HepG2 (cell line): ENCODE data around the gene SOX9. TPM values are rescaled to one million over a fixed set of nuclear protein-coding genes. Genes with fewer than 3 reads are reported as not detected.

Experiments
- ATAC-seq: fragments of 200-7000 bp; cut with Tn5 transposase; 3 replicates; pipeline ENCODE4 v1.9.1; 2020; ENCODE audit warnings: mild to moderate bottlenecking, moderate library complexity
- BruUV-seq: library from RNA; stranded (reverse); fragments of 400-500 nt; replicated peaks from 2 replicates; lab custom pipeline; 2021; lab: Mats Ljungman, UMichigan
- CTCF ChIA-PET: fragments of 300-600 bp; formaldehyde crosslinking; extraction: SDS; loops from one replicate; lab custom pipeline; 2021; ENCODE audit warnings: low total read pairs, inconsistent platforms, low intra/inter-chr PET ratio; lab: Yijun Ruan, JAX
- POLR2A ChIA-PET: fragments of 350-600 bp; sonication (Branson Sonifier 250); formaldehyde crosslinking; loops from one replicate; lab custom pipeline; 2020; ENCODE audit warnings: antibody characterized with exemption, inconsistent platforms; lab: Yijun Ruan, JAX
- DNase-seq: peaks from one replicate; pipeline ENCODE4 v3.0.0-alpha.2; 2015; ENCODE audit warnings: low spot score
- FAIRE-seq: peaks from 3 replicates; lab custom pipeline; 2011; peaks lifted over from hg19 to GRCh38; lab: Jason Lieb, UNC
- H2AFZ ChIP-seq: one replicate; pipeline ENCODE4 v1.6.1; 2011; ENCODE audit warnings: low read length, inconsistent platforms
- H3K27ac ChIP-seq: fragments of 300-600 bp; 3 replicates; pipeline ENCODE4 v1.8.0; 2011; ENCODE audit warnings: mixed run types, mild to moderate bottlenecking, mixed read lengths, low read length, inconsistent platforms; ENCODE audit not compliant: insufficient read depth; ENCODE audit errors: extremely low read length
- H3K27me3 ChIP-seq, 2 experiments: fragments of 200-600 bp in 1 of 2; 2 replicates in 1 of 2; 3 replicates in 1 of 2; pipeline versions ENCODE4 v1.6.0 to v1.8.0; 2011; ENCODE audit warnings: low read length in 2 of 2, mild to moderate bottlenecking in 2 of 2, moderate library complexity in 2 of 2, inconsistent platforms in 1 of 2; ENCODE audit not compliant: insufficient read depth in 2 of 2, control insufficient read depth in 1 of 2
- H3K36me3 ChIP-seq, 2 experiments: fragments of 200-600 bp in 1 of 2; replicated peaks in 1 of 2; 2 replicates in 1 of 2; 3 replicates in 1 of 2; pipeline versions ENCODE4 v1.5.1 to v1.8.0; 2011; ENCODE audit warnings: low read length in 2 of 2, inconsistent platforms in 1 of 2; ENCODE audit not compliant: insufficient read depth in 2 of 2, control insufficient read depth in 1 of 2
- H3K4me1 ChIP-seq: 2 replicates; pipeline ENCODE4 v1.5.1; 2012; ENCODE audit warnings: low read length, inconsistent platforms; ENCODE audit not compliant: insufficient read depth
- H3K4me2 ChIP-seq: 2 replicates; pipeline ENCODE4 v1.6.0; 2011; ENCODE audit warnings: low read depth, low read length, inconsistent platforms
- H3K4me3 ChIP-seq, 3 experiments: fragments of 200-600 bp in 1 of 3; sonication (generic), shearing (Covaris generic) in 1 of 3; replicated peaks in 1 of 3; 2 replicates each; pipeline ENCODE4 v1.5.1; 2011 to 2016; ENCODE audit warnings: low read length in 3 of 3, inconsistent platforms in 2 of 3, low read depth in 2 of 3, mild to moderate bottlenecking in 2 of 3, control low read depth in 1 of 3, mixed read lengths in 1 of 3; ENCODE audit not compliant: insufficient read depth in 1 of 3
- H3K79me2 ChIP-seq: one replicate; pipeline ENCODE4 v1.6.1; 2011; ENCODE audit warnings: low read length, inconsistent platforms; ENCODE audit not compliant: insufficient read depth
- H3K9ac ChIP-seq: 2 replicates; pipeline ENCODE4 v1.6.0; 2011; ENCODE audit warnings: mild to moderate bottlenecking, low read depth, low read length, inconsistent platforms; ENCODE audit not compliant: insufficient read depth
- H3K9me3 ChIP-seq: 2 replicates; pipeline ENCODE4 v1.5.1; 2012; ENCODE audit warnings: mild to moderate bottlenecking, low read length
- H4K20me1 ChIP-seq: 2 replicates; pipeline ENCODE4 v1.6.0; 2011; ENCODE audit warnings: inconsistent platforms, mild to moderate bottlenecking, low read length, moderate library complexity; ENCODE audit not compliant: insufficient read depth
- ARNT2 ChIP-seq: sonication (generic); formaldehyde crosslinking; IDR thresholded peaks from 2 replicates; pipeline ENCODE4 v1.8.0; 2022; ENCODE audit warnings: mild to moderate bottlenecking, low read depth, missing genetic modification reagents, moderate library complexity
- FOXC1 ChIP-seq: sonication (generic); formaldehyde crosslinking; IDR thresholded peaks from 2 replicates; pipeline ENCODE4 v1.8.0; 2022; ENCODE audit warnings: mild to moderate bottlenecking, missing genetic modification reagents, borderline replicate concordance
- GATAD1 ChIP-seq: IDR thresholded peaks from 2 replicates; pipeline ENCODE4 v1.6.1; 2016; ENCODE audit warnings: missing genetic modification reagents, missing compliant biosample characterization
- GZF1 ChIP-seq: sonication (generic); formaldehyde crosslinking; IDR thresholded peaks from 2 replicates; pipeline ENCODE4 v1.5.1; 2020; ENCODE audit warnings: mild to moderate bottlenecking, missing genetic modification reagents
- MATR3 ChIP-seq: sonication (generic); formaldehyde crosslinking; IDR thresholded peaks from 2 replicates; pipeline ENCODE4 v1.4.0; 2020; ENCODE audit warnings: missing genetic modification reagents
- MED8 ChIP-seq: sonication (generic); formaldehyde crosslinking; IDR thresholded peaks from 2 replicates; pipeline ENCODE4 v1.8.1; 2023; ENCODE audit warnings: mild to moderate bottlenecking, missing genetic modification reagents; ENCODE audit not compliant: insufficient replicate concordance
- MLLT10 ChIP-seq: sonication (generic); formaldehyde crosslinking; IDR thresholded peaks from 2 replicates; pipeline ENCODE4 v1.4.0; 2020; ENCODE audit warnings: missing genetic modification reagents
- MTF1 ChIP-seq: sonication (generic); formaldehyde crosslinking; IDR thresholded peaks from 2 replicates; pipeline ENCODE4 v1.5.0; 2020; ENCODE audit warnings: missing genetic modification reagents
- PLSCR1 ChIP-seq: sonication (generic); formaldehyde crosslinking; IDR thresholded peaks from 2 replicates; pipeline ENCODE4 v1.5.0; 2020; ENCODE audit warnings: missing genetic modification reagents, mild to moderate bottlenecking, borderline replicate concordance
- SMAD9 ChIP-seq: sonication (generic); formaldehyde crosslinking; IDR thresholded peaks from 2 replicates; pipeline ENCODE4 v1.5.1; 2020; ENCODE audit warnings: mild to moderate bottlenecking, missing genetic modification reagents
- TEAD3 ChIP-seq: optimal IDR thresholded peaks from 2 replicates; pipeline ENCODE3; 2016; ENCODE audit warnings: borderline replicate concordance
- YEATS4 ChIP-seq: sonication (generic); formaldehyde crosslinking; IDR thresholded peaks from 2 replicates; pipeline ENCODE4 v1.4.0; 2020; ENCODE audit warnings: missing genetic modification reagents, borderline replicate concordance
- ZNF337 ChIP-seq: sonication (generic); formaldehyde crosslinking; IDR thresholded peaks from 2 replicates; pipeline ENCODE4 v1.5.1; 2020; ENCODE audit warnings: missing genetic modification reagents, low read depth, mild to moderate bottlenecking, borderline replicate concordance
- ZNF496 ChIP-seq: sonication (generic); formaldehyde crosslinking; IDR thresholded peaks from 2 replicates; pipeline ENCODE4 v1.8.1; 2023; ENCODE audit warnings: mild to moderate bottlenecking, moderate library complexity, missing genetic modification reagents; ENCODE audit not compliant: insufficient replicate concordance
- ZNF720 ChIP-seq: sonication (generic); formaldehyde crosslinking; IDR thresholded peaks from 2 replicates; pipeline ENCODE4 v1.4.0; 2020; ENCODE audit warnings: missing genetic modification reagents
- ZNF816 ChIP-seq: sonication (generic); formaldehyde crosslinking; IDR thresholded peaks from 2 replicates; pipeline ENCODE4 v1.8.0; 2022; ENCODE audit warnings: missing genetic modification reagents, mild to moderate bottlenecking, borderline replicate concordance
- WGBS: methylation state at CpG from one replicate; pipeline ENCODE4 v1.1.6; 2017; ENCODE audit warnings: low lambda C conversion rate; 5-methylcytosine and 5-hydroxymethylcytosine counted together
- in situ Hi-C: cut with HindIII; loops from 2 replicates; pipeline ENCODE4 v1.10.0; 2017; ENCODE audit warnings: low pct_unique_long_range_greater_than_20kb; ENCODE audit not compliant: extremely low pct_ligation_motif_present
- intact Hi-C: fragments of 100-400 bp; cut with micrococcal nuclease; formaldehyde crosslinking; loops from one replicate; pipeline ENCODE4 v1.10.0; 2022; ENCODE audit not compliant: unreplicated experiment
- polyA plus RNA-seq, 8 experiments: library from polyadenylated mRNA; depleted of rRNA in 3 of 8; stranded (reverse) in 7 of 8; unstranded in 1 of 8; fragments of >200 nt; fragmentation: Illumina TruSeq in 4 of 8; extraction: Trizol in 4 of 8; gene quantifications; 2 replicates each; pipeline versions ENCODE4 v1.2.1 to v1.2.3, GENCODE V29; 2011 to 2016; ENCODE audit warnings: low read depth in 4 of 8, missing spikeins in 1 of 8, mixed read lengths in 1 of 8; ENCODE audit not compliant: insufficient read depth in 1 of 8
- total RNA-seq, 5 experiments: library from RNA; depleted of rRNA; stranded (reverse); fragments of >200 nt; fragmentation: Illumina TruSeq; extraction: Trizol; gene quantifications; 2 replicates each; pipeline ENCODE4 v1.2.3, GENCODE V29; 2016; ENCODE audit warnings: low read depth in 1 of 5
- TF ChIP-seq, protein P1 (sequence below): IDR thresholded peaks from 2 replicates; pipeline ENCODE4 v1.6.1; 2016; ENCODE audit warnings: missing biosample characterization, missing genetic modification reagents, low read depth
- TF ChIP-seq, protein P2 (sequence below): sonication (generic); formaldehyde crosslinking; IDR thresholded peaks from 2 replicates; pipeline ENCODE4 v1.4.0; 2020; ENCODE audit warnings: missing genetic modification reagents, mild to moderate bottlenecking, borderline replicate concordance

SOX9 gene
- total and polyA plus RNA-seq, 2 of the 13 experiments (the other 11 are each of a cell fraction or from before 2014, with no cell fraction given), result 16.1 to 27.6 TPM

DNA sequence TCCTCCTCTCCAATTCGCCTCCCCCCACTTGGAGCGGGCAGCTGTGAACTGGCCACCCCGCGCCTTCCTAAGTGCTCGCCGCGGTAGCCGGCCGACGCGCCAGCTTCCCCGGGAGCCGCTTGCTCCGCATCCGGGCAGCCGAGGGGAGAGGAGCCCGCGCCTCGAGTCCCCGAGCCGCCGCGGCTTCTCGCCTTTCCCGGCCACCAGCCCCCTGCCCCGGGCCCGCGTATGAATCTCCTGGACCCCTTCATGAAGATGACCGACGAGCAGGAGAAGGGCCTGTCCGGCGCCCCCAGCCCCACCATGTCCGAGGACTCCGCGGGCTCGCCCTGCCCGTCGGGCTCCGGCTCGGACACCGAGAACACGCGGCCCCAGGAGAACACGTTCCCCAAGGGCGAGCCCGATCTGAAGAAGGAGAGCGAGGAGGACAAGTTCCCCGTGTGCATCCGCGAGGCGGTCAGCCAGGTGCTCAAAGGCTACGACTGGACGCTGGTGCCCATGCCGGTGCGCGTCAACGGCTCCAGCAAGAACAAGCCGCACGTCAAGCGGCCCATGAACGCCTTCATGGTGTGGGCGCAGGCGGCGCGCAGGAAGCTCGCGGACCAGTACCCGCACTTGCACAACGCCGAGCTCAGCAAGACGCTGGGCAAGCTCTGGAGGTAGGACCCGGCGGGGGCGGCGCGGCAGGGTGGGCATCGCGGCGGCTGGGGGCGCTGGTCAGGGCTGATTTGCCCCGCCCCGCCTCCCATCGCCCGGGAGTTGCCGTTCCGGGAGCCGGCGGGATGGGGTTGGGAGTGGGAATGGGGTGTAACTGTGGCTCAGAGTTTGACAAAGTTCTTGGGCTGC is 567 bp downstream of the SOX9 start:
- H2AFZ ChIP-seq, result no peak overlapping the region
- CTCF ChIA-PET, result no interaction called here
- WGBS, result under 1% methylated on average over 36 of the region's 88 CpGs
- DNase-seq (no peak), FAIRE-seq (no peak), ATAC-seq (peak; percentile 9)
- intact Hi-C loops, result loop anchor here (2.0 kb wide), 2 partner anchors 51 to 1355 kb away; no protein-coding TSS in a partner anchor
- peaks cover 52% of the 10 kb centered on the region for H3K4me1 ChIP-seq
- H3K27me3 ChIP-seq, result no peaks in the 10 kb centered on the region; a peak in 1 of 5 replicates
- H3K27ac ChIP-seq, result peak overlapping the region; percentile 76
- POLR2A ChIA-PET, result interaction anchor here (0.6 to 6.9 kb wide), 77 partner anchors 8 to 1675 kb away, joined by 3 to 96 read pairs (median 5); no protein-coding TSS in a partner anchor
- peaks cover 45% of the 10 kb centered on the region for H3K79me2 ChIP-seq
- in situ Hi-C loops, result loop anchor here (5.0 kb wide), 2 partner anchors 281 to 396 kb away; no protein-coding TSS in a partner anchor
- H4K20me1 ChIP-seq, result peaks cover 54% of the 10 kb centered on the region
- H3K4me3 ChIP-seq, result peak overlapping the region; percentile 86 to 100 (median 99)
- no peaks in the 10 kb centered on the region for H3K9me3 ChIP-seq
- peaks cover 10 to 20% of the 10 kb centered on the region in 2 experiments for H3K36me3 ChIP-seq
- peak overlapping the region; percentile 72 for H3K4me2 ChIP-seq
- H3K9ac ChIP-seq, result peak overlapping the region; percentile 96
- TSS peak; percentile 59 for BruUV-seq
- TF ChIP-seq MED8 (peak; percentile 74), MATR3 (CRISPR knock-in tag) (no peak), ARNT2 (CRISPR knock-in tag) (peak; percentile 79; the same call in 1 of the 2 replicates), TEAD3 (CRISPR knock-in tag) (peak; percentile 17), MLLT10 (CRISPR knock-in tag) (peak; percentile 20; the same call in 1 of the 2 replicates), YEATS4 (no peak; the same call in 1 of the 2 replicates), PLSCR1 (CRISPR knock-in tag) (0 out of 2 replicates have a peak, but pooled peaks have one; percentile 72), ZNF816 (CRISPR knock-in tag) (peak; percentile 98), SMAD9 (no peak), GATAD1 (CRISPR knock-in tag) (0 out of 2 replicates have a peak, but pooled peaks have one; percentile 15), GZF1 (peak; percentile 56; the same call in 1 of the 2 replicates), FOXC1 (no peak; the same call in 1 of the 2 replicates), ZNF496 (no peak), MTF1 (CRISPR knock-in tag) (no peak), ZNF720 (peak; percentile 51; the same call in 1 of the 2 replicates), ZNF337 (CRISPR knock-in tag) (peak; percentile 70; the same call in 1 of the 2 replicates)
- TF ChIP-seq, protein P1, sequence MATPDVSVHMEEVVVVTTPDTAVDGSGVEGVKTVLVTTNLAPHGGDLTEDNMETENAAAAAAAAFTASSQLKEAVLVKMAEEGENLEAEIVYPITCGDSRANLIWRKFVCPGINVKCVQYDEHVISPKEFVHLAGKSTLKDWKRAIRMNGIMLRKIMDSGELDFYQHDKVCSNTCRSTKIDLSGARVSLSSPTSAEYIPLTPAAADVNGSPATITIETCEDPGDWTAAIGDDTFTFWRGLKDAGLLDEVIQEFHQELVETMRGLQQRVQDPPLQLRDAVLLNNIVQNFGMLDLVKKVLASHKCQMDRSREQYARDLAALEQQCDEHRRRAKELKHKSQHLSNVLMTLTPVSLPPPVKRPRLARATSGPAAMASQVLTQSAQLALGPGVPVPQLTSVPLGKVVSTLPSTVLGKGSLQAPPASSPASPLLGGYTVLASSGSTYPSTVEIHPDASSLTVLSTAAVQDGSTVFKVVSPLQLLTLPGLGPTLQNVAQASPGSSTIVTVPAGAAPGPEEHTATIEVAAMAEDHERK (CRISPR knock-in tag), result no peak
- TF ChIP-seq, protein P2, sequence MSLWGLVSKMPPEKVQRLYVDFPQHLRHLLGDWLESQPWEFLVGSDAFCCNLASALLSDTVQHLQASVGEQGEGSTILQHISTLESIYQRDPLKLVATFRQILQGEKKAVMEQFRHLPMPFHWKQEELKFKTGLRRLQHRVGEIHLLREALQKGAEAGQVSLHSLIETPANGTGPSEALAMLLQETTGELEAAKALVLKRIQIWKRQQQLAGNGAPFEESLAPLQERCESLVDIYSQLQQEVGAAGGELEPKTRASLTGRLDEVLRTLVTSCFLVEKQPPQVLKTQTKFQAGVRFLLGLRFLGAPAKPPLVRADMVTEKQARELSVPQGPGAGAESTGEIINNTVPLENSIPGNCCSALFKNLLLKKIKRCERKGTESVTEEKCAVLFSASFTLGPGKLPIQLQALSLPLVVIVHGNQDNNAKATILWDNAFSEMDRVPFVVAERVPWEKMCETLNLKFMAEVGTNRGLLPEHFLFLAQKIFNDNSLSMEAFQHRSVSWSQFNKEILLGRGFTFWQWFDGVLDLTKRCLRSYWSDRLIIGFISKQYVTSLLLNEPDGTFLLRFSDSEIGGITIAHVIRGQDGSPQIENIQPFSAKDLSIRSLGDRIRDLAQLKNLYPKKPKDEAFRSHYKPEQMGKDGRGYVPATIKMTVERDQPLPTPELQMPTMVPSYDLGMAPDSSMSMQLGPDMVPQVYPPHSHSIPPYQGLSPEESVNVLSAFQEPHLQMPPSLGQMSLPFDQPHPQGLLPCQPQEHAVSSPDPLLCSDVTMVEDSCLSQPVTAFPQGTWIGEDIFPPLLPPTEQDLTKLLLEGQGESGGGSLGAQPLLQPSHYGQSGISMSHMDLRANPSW, result no peak
